ENCODE results near the gene SLC10A6.

- no peak for TF ChIP-seq CTCF (IDR thresholded peaks at IDR 0.05)
- TF ChIP-seq POLR2A (IDR thresholded peaks at IDR 0.05) = no peak
Measured at GRCh38 chr4:86778175-86778574, 71.0 kb downstream of the SLC10A6 start.

Data from right lobe of liver (tissue), 4 donors.